H9 (cell line): Measurements from ENCODE around the gene ARHGAP45. TPM values are rescaled to one million over a fixed set of nuclear protein-coding genes. Genes with fewer than 3 reads are reported as not detected.

ENCODE experiments used
- DNase-seq: peaks from one replicate; pipeline ENCODE4 v3.0.0-alpha.2; 2017
- H2AFZ ChIP-seq: one replicate; pipeline ENCODE4 v1.6.1; 2013; ENCODE audit warnings: mild to moderate bottlenecking, low read length, control low read depth, moderate library complexity
- H2AK5ac ChIP-seq: 2 replicates; pipeline ENCODE4 v1.6.1; 2013; ENCODE audit warnings: low read length, control low read depth, mixed read lengths; ENCODE audit not compliant: insufficient read length
- H2BK120ac ChIP-seq: one replicate; pipeline ENCODE4 v1.6.1; 2013; ENCODE audit warnings: low read depth, mild to moderate bottlenecking, low read length, control low read depth, inconsistent platforms; ENCODE audit not compliant: poor library complexity, severe bottlenecking
- H2BK12ac ChIP-seq: 2 replicates; pipeline ENCODE4 v1.6.1; 2013; ENCODE audit warnings: low read length, control low read depth, mixed read lengths, low read depth; ENCODE audit not compliant: insufficient read length
- H2BK15ac ChIP-seq: 2 replicates; pipeline ENCODE4 v1.6.1; 2013; ENCODE audit warnings: low read depth, low read length, control low read depth
- H2BK20ac ChIP-seq: one replicate; pipeline ENCODE4 v1.6.1; 2013; ENCODE audit warnings: low read depth, mild to moderate bottlenecking, low read length, control low read depth, inconsistent platforms; ENCODE audit not compliant: poor library complexity, severe bottlenecking
- H2BK5ac ChIP-seq: 2 replicates; pipeline ENCODE4 v1.6.1; 2013; ENCODE audit warnings: low read length, control low read depth, mixed read lengths; ENCODE audit not compliant: insufficient read length
- H3K14ac ChIP-seq: 2 replicates; pipeline ENCODE4 v1.6.1; 2013; ENCODE audit warnings: low read length, control low read depth; ENCODE audit not compliant: insufficient read depth
- H3K18ac ChIP-seq: 2 replicates; pipeline ENCODE4 v1.6.1; 2013; ENCODE audit warnings: low read depth, mild to moderate bottlenecking, mixed read lengths, low read length, control low read depth; ENCODE audit not compliant: insufficient read length
- H3K23ac ChIP-seq: 2 replicates; pipeline ENCODE4 v1.6.1; 2013; ENCODE audit warnings: low read length, control low read depth, mixed read lengths, low read depth; ENCODE audit not compliant: insufficient read length
- H3K23me2 ChIP-seq: 2 replicates; pipeline ENCODE4 v1.6.1; 2013; ENCODE audit warnings: low read depth, mild to moderate bottlenecking, mixed read lengths, low read length, control low read depth; ENCODE audit not compliant: insufficient read length, poor library complexity, severe bottlenecking
- H3K27ac ChIP-seq: 2 replicates; pipeline ENCODE4 v1.5.1; 2013; ENCODE audit warnings: low read length, control low read depth, mixed read lengths, low read depth; ENCODE audit not compliant: insufficient read length
- H3K27me3 ChIP-seq: 2 replicates; pipeline ENCODE4 v1.6.1; 2013; ENCODE audit warnings: low read length, control low read depth, inconsistent platforms; ENCODE audit not compliant: insufficient read depth
- H3K4ac ChIP-seq: 2 replicates; pipeline ENCODE4 v1.6.1; 2013; ENCODE audit warnings: low read depth, mild to moderate bottlenecking, control low read depth, inconsistent platforms, low read length, moderate library complexity
- H3K4me1 ChIP-seq: 2 replicates; pipeline ENCODE4 v1.6.1; 2013; ENCODE audit warnings: low read length, control low read depth, inconsistent platforms; ENCODE audit not compliant: insufficient read depth
- H3K4me2 ChIP-seq: 2 replicates; pipeline ENCODE4 v1.6.1; 2013; ENCODE audit warnings: low read length, control low read depth, mixed read lengths; ENCODE audit not compliant: insufficient read length, insufficient read depth
- H3K56ac ChIP-seq: 2 replicates; pipeline ENCODE4 v1.6.1; 2013; ENCODE audit warnings: low read depth, mild to moderate bottlenecking, mixed read lengths, low read length, control low read depth; ENCODE audit not compliant: insufficient read length
- H3K79me1 ChIP-seq: 2 replicates; pipeline ENCODE4 v1.6.1; 2013; ENCODE audit warnings: low read depth, mild to moderate bottlenecking, moderate library complexity, low read length, control low read depth, inconsistent platforms; ENCODE audit not compliant: insufficient read depth, poor library complexity, severe bottlenecking
- H3K79me2 ChIP-seq: 2 replicates; pipeline ENCODE4 v1.6.1; 2013; ENCODE audit warnings: low read length, control low read depth, inconsistent platforms; ENCODE audit not compliant: insufficient read depth
- H3K9ac ChIP-seq: 2 replicates; pipeline ENCODE4 v1.6.1; 2013; ENCODE audit warnings: low read length, control low read depth, mixed read lengths; ENCODE audit not compliant: insufficient read length; ENCODE audit errors: extremely low read depth
- H3K9me3 ChIP-seq: one replicate; pipeline ENCODE4 v1.6.1; 2013; ENCODE audit warnings: low read depth, low read length, inconsistent platforms; ENCODE audit not compliant: control insufficient read depth
- H3T11ph ChIP-seq: one replicate; pipeline ENCODE4 v1.6.1; 2013; ENCODE audit warnings: mild to moderate bottlenecking, low read length, control low read depth, inconsistent platforms
- H4K20me1 ChIP-seq: one replicate; pipeline ENCODE4 v1.6.1; 2013; ENCODE audit not compliant: control insufficient read depth, insufficient read length, insufficient read depth
- H4K5ac ChIP-seq: 2 replicates; pipeline ENCODE4 v1.6.1; 2013; ENCODE audit warnings: low read depth, mild to moderate bottlenecking, mixed read lengths, low read length, control low read depth; ENCODE audit not compliant: insufficient read length
- H4K8ac ChIP-seq: replicated peaks from 2 replicates; pipeline ENCODE4 v1.6.1; 2013; ENCODE audit warnings: low read length, control low read depth, mixed read lengths, low read depth; ENCODE audit not compliant: insufficient read length
- H4K91ac ChIP-seq: 2 replicates; pipeline ENCODE4 v1.6.1; 2013; ENCODE audit warnings: low read depth, mild to moderate bottlenecking, moderate library complexity, mixed read lengths, low read length, control low read depth; ENCODE audit not compliant: insufficient read length
- H3K27ac Mint-ChIP-seq, 3 experiments: 2 replicates in 2 of 3; 3 replicates in 1 of 3; pipeline ENCODE4 v1.8.0; 2020 to 2021; ENCODE audit warnings: mixed read lengths in 3 of 3, mild to moderate bottlenecking in 1 of 3, moderate library complexity in 1 of 3
- H3K27me3 Mint-ChIP-seq: 2 replicates; pipeline ENCODE4 v1.8.0; 2021; ENCODE audit warnings: low read depth, mild to moderate bottlenecking, moderate library complexity, mixed read lengths
- H3K36me3 Mint-ChIP-seq, 3 experiments: 2 replicates in 2 of 3; 3 replicates in 1 of 3; pipeline ENCODE4 v1.8.0; 2020 to 2021; ENCODE audit warnings: low read depth in 3 of 3, mixed read lengths in 3 of 3; ENCODE audit not compliant: insufficient read depth in 1 of 3
- H3K4me1 Mint-ChIP-seq, 2 experiments: 2 replicates each; pipeline ENCODE4 v1.8.0; 2020; ENCODE audit warnings: mixed read lengths in 2 of 2
- H3K4me3 Mint-ChIP-seq, 2 experiments: 2 replicates in 1 of 2; 3 replicates in 1 of 2; pipeline ENCODE4 v1.8.0; 2020 to 2021; ENCODE audit warnings: mild to moderate bottlenecking in 2 of 2, mixed read lengths in 2 of 2, moderate library complexity in 1 of 2
- H3K9me3 Mint-ChIP-seq, 2 experiments: 2 replicates in 1 of 2; 3 replicates in 1 of 2; pipeline ENCODE4 v1.8.0; 2020; ENCODE audit warnings: mild to moderate bottlenecking in 2 of 2, mixed read lengths in 2 of 2, moderate library complexity in 1 of 2
- CTCF ChIP-seq: fragments of 200-600 bp; sonication (generic); conservative IDR thresholded peaks from 3 replicates; pipeline ENCODE4 v1.8.0; 2021; ENCODE audit warnings: antibody characterized with exemption, mild to moderate bottlenecking
- WGBS: extraction: QIAGEN DNeasy Blood & Tissue Kit; methylation state at CpG from one replicate; pipeline ENCODE4 v1.1.7; 2013; ENCODE audit warnings: missing lambda C conversion rate, low lambda C conversion rate, mixed read lengths; ENCODE audit not compliant: insufficient read length; ENCODE audit errors: extremely low coverage; 5-methylcytosine and 5-hydroxymethylcytosine counted together
- total RNA-seq: library from RNA; stranded (reverse); gene quantifications from 2 replicates; pipeline ENCODE4 v1.2.1, GENCODE V29; 2021

ARHGAP45 gene
- total RNA-seq, 1 experiment from 2014 or later = 39.8 TPM

- Histone ChIP-seq H3K9me3 (no peaks in the 10 kb centered on the region), H3K23me2 (no peaks in the 10 kb centered on the region), H4K5ac (no peak overlapping the region), H3K79me2 (no peaks in the 10 kb centered on the region; the same call in 1 of the 2 replicates), H4K91ac (no peak overlapping the region), H2BK120ac (no peak overlapping the region), H3K14ac (no peak overlapping the region), H3K4me2 (no peak overlapping the region), H3K4me1 (0 out of 2 replicates have a peak, but pooled peaks cover 2% of the 10 kb centered on the region), H2BK12ac (no peak overlapping the region), H3K27me3 (no peaks in the 10 kb centered on the region), H2AFZ (no peak overlapping the region), H2BK20ac (no peak overlapping the region), H3K27ac (no peak overlapping the region), H3T11ph (no peak overlapping the region), H4K20me1 (no peaks in the 10 kb centered on the region), H3K9ac (no peak overlapping the region), H3K23ac (no peak overlapping the region), H2BK15ac (no peak overlapping the region), H3K18ac (no peak overlapping the region), H3K79me1 (no peaks in the 10 kb centered on the region), H3K56ac (no peak overlapping the region), H2BK5ac (no peak overlapping the region), H4K8ac (no peak overlapping the region), H3K4ac (no peak overlapping the region), H2AK5ac (no peak overlapping the region)
- peaks cover 0 to 18% (median 7%) of the 10 kb centered on the region in 3 experiments; a peak in 3 of 7 replicates for H3K36me3 Mint-ChIP-seq
- H3K4me3 Mint-ChIP-seq = peak overlapping the region; percentile 63 to 76; a peak in 4 of 5 replicates
- no peaks in the 10 kb centered on the region; the same call in 1 of the 2 replicates for H3K27me3 Mint-ChIP-seq
- no peak for TF ChIP-seq CTCF
- peak overlapping the region in 1 of 3 experiments; percentile 63; a peak in 1 of 7 replicates for H3K27ac Mint-ChIP-seq
- WGBS = no CpG with 5 or more reads among the region's 32 CpGs
- no peak for DNase-seq
- H3K4me1 Mint-ChIP-seq = peaks cover 8 to 18% of the 10 kb centered on the region in 2 experiments
- H3K9me3 Mint-ChIP-seq = no peaks in the 10 kb centered on the region
These were observed 39.2 kb downstream of the ARHGAP45 start for GRCh38 chr19:1105873-1106840.
